WTC11 (cell line): ENCODE results near the gene RIC1.

ENCODE experiments used
- CTCF ChIP-seq: fragments of 200-600 bp; IDR thresholded peaks from 2 replicates; pipeline ENCODE4 v1.8.0; 2022; ENCODE audit warnings: antibody characterized with exemption
- ELF4 ChIP-seq: sonication (generic); formaldehyde crosslinking; IDR thresholded peaks from 2 replicates; pipeline ENCODE4 v1.8.1; 2022; ENCODE audit warnings: low read depth, mild to moderate bottlenecking, moderate library complexity, missing genetic modification reagents
- NFYB ChIP-seq: sonication (generic); formaldehyde crosslinking; conservative IDR thresholded peaks from 2 replicates; pipeline ENCODE4 v1.8.0; 2022; ENCODE audit warnings: low read depth, missing genetic modification reagents
- SMAD3 ChIP-seq: sonication (generic); formaldehyde crosslinking; IDR thresholded peaks from 2 replicates; pipeline ENCODE4 v1.8.0; 2022; ENCODE audit warnings: missing genetic modification reagents, mild to moderate bottlenecking, borderline replicate concordance
- USF2 ChIP-seq: sonication (generic); formaldehyde crosslinking; IDR thresholded peaks from 2 replicates; pipeline ENCODE4 v1.8.1; 2023; ENCODE audit warnings: mild to moderate bottlenecking, missing genetic modification reagents, moderate library complexity
- ZMAT4 ChIP-seq: fragments of 250-450 bp; sonication (Bioruptor Pico); IDR thresholded peaks from 2 replicates; pipeline ENCODE4 v1.9.0; 2021; ENCODE audit warnings: mild to moderate bottlenecking
- TF ChIP-seq, protein P1 (sequence below): sonication (generic); formaldehyde crosslinking; IDR thresholded peaks from 2 replicates; pipeline ENCODE4 v1.8.0; 2022; ENCODE audit warnings: mild to moderate bottlenecking, missing genetic modification reagents

- TF ChIP-seq USF2 (no peak), CTCF (no peak), SMAD3 (CRISPR knock-in tag) (no peak), ZMAT4 (CRISPR knock-in tag) (no peak), NFYB (CRISPR knock-in tag) (no peak), ELF4 (CRISPR knock-in tag) (no peak)
- TF ChIP-seq, protein P1, sequence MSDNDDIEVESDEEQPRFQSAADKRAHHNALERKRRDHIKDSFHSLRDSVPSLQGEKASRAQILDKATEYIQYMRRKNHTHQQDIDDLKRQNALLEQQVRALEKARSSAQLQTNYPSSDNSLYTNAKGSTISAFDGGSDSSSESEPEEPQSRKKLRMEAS (CRISPR knock-in tag) = no peak
These were observed 79.5 kb downstream of the RIC1 start for GRCh38 chr9:5708414-5708813.
